ENCODE measurements around the gene PDCD7. TPM values are rescaled to one million over a fixed set of nuclear protein-coding genes. Genes with fewer than 3 reads are reported as not detected.
A peak's percentile ranks its signal among the peaks of the same experiment; 100 is the strongest.

The PDCD7 gene
- total RNA-seq, 1 donor from 2014 or later: 22.3 TPM

- TF ChIP-seq CTCF (IDR thresholded peaks at IDR 0.05): no peak
- H3K27ac Mint-ChIP-seq (ENCODE audit: unreplicated experiment): no peak overlapping the region
- no peaks in the 10 kb centered on the region for H3K27me3 Mint-ChIP-seq (ENCODE audit: unreplicated experiment)
- H3K9me3 Mint-ChIP-seq (ENCODE audit: unreplicated experiment): no peaks in the 10 kb centered on the region
- peaks cover 2% of the 10 kb centered on the region for H3K36me3 Mint-ChIP-seq (ENCODE audit: unreplicated experiment)
- DNase-seq (ENCODE audit: extremely low spot score, unreplicated experiment): no peak
- H3K4me1 Mint-ChIP-seq (ENCODE audit: unreplicated experiment): peaks cover 31% of the 10 kb centered on the region
- H3K4me3 Mint-ChIP-seq (ENCODE audit: unreplicated experiment): no peak overlapping the region
Observed at GRCh38 chr15:65091946-65092770, 41.5 kb downstream of the PDCD7 start.

GRCh38 chr15:65089206-65089824 is 44.3 kb downstream of the PDCD7 start:
- H3K36me3 Mint-ChIP-seq (ENCODE audit: unreplicated experiment): no peaks in the 10 kb centered on the region
- peaks cover 6% of the 10 kb centered on the region for H3K27me3 Mint-ChIP-seq (ENCODE audit: unreplicated experiment)
- DNase-seq (ENCODE audit: extremely low spot score, unreplicated experiment): no peak
- H3K4me1 Mint-ChIP-seq (ENCODE audit: unreplicated experiment): peaks cover 24% of the 10 kb centered on the region
- no peak for TF ChIP-seq CTCF (IDR thresholded peaks at IDR 0.05)
- no peak overlapping the region for H3K4me3 Mint-ChIP-seq (ENCODE audit: unreplicated experiment)
- H3K27ac Mint-ChIP-seq (ENCODE audit: unreplicated experiment): no peak overlapping the region
- H3K9me3 Mint-ChIP-seq (ENCODE audit: unreplicated experiment): no peaks in the 10 kb centered on the region

- no peak for DNase-seq (ENCODE audit: extremely low spot score, unreplicated experiment)
- no peak overlapping the region for H3K4me3 Mint-ChIP-seq (ENCODE audit: unreplicated experiment)
- no peaks in the 10 kb centered on the region for H3K9me3 Mint-ChIP-seq (ENCODE audit: unreplicated experiment)
- no peaks in the 10 kb centered on the region for H3K36me3 Mint-ChIP-seq (ENCODE audit: unreplicated experiment)
- peaks cover 13% of the 10 kb centered on the region for H3K27me3 Mint-ChIP-seq (ENCODE audit: unreplicated experiment)
- no peak for TF ChIP-seq CTCF (IDR thresholded peaks at IDR 0.05)
- H3K4me1 Mint-ChIP-seq (ENCODE audit: unreplicated experiment): peaks cover 24% of the 10 kb centered on the region
- H3K27ac Mint-ChIP-seq (ENCODE audit: unreplicated experiment): no peak overlapping the region
Observed at GRCh38 chr15:65088643-65089021, 45.0 kb downstream of the PDCD7 start.

GRCh38 chr15:65087873-65088642 is 45.5 kb downstream of the PDCD7 start:
- H3K27ac Mint-ChIP-seq (ENCODE audit: unreplicated experiment): peak overlapping the region; percentile 35
- H3K36me3 Mint-ChIP-seq (ENCODE audit: unreplicated experiment): no peaks in the 10 kb centered on the region
- DNase-seq (ENCODE audit: extremely low spot score, unreplicated experiment): no peak
- H3K27me3 Mint-ChIP-seq (ENCODE audit: unreplicated experiment): peaks cover 15% of the 10 kb centered on the region
- TF ChIP-seq CTCF (IDR thresholded peaks at IDR 0.05): no peak
- peaks cover 26% of the 10 kb centered on the region for H3K4me1 Mint-ChIP-seq (ENCODE audit: unreplicated experiment)
- no peaks in the 10 kb centered on the region for H3K9me3 Mint-ChIP-seq (ENCODE audit: unreplicated experiment)
- H3K4me3 Mint-ChIP-seq (ENCODE audit: unreplicated experiment): no peak overlapping the region

- TF ChIP-seq CTCF (IDR thresholded peaks at IDR 0.05): no peak
- peaks cover 32% of the 10 kb centered on the region for H3K4me1 Mint-ChIP-seq (ENCODE audit: unreplicated experiment)
- no peak for DNase-seq (ENCODE audit: extremely low spot score, unreplicated experiment)
- peaks cover 21% of the 10 kb centered on the region for H3K27me3 Mint-ChIP-seq (ENCODE audit: unreplicated experiment)
- H3K36me3 Mint-ChIP-seq (ENCODE audit: unreplicated experiment): no peaks in the 10 kb centered on the region
- no peak overlapping the region for H3K4me3 Mint-ChIP-seq (ENCODE audit: unreplicated experiment)
- no peak overlapping the region for H3K27ac Mint-ChIP-seq (ENCODE audit: unreplicated experiment)
- no peaks in the 10 kb centered on the region for H3K9me3 Mint-ChIP-seq (ENCODE audit: unreplicated experiment)
Observed at GRCh38 chr15:65087411-65087810, 46.2 kb downstream of the PDCD7 start.
